Measurements from ENCODE around the gene IFNE.

DNA sequence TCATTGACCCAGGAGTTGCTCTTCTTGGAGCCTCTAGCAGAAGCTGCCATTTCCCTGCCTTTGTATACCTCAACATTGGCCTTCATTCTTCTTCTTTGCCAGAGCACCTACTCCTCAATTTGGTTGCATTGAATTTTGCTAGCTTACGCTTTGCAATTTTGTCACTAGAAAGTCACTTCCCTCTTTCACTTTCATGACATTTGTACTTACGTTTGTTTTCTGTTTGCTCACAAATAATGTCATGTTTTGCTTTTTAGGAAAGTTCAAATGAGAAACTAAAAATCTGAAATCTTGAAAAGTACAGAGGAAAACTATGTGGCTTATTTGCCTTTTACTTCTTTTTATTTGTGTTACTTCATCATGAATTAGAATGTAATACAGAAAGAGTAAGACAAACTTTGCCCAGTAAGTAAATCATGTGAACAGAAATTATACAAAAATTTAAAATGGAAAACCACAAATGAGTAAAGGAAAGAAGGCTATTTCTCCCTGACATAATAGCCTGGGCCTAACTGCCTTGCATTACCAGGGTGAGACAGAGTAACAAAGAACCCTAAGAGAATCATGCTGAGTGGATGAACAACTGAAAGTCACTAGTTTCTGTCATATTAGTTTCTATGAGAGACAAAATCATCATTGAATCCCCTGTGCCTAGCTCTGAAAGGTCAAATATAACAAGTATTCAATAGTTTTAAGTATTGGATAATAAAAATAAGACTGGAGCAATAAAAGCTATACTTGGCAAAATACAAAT is 49.3 kb downstream of the IFNE start:
- TF ChIP-seq, protein P1, sequence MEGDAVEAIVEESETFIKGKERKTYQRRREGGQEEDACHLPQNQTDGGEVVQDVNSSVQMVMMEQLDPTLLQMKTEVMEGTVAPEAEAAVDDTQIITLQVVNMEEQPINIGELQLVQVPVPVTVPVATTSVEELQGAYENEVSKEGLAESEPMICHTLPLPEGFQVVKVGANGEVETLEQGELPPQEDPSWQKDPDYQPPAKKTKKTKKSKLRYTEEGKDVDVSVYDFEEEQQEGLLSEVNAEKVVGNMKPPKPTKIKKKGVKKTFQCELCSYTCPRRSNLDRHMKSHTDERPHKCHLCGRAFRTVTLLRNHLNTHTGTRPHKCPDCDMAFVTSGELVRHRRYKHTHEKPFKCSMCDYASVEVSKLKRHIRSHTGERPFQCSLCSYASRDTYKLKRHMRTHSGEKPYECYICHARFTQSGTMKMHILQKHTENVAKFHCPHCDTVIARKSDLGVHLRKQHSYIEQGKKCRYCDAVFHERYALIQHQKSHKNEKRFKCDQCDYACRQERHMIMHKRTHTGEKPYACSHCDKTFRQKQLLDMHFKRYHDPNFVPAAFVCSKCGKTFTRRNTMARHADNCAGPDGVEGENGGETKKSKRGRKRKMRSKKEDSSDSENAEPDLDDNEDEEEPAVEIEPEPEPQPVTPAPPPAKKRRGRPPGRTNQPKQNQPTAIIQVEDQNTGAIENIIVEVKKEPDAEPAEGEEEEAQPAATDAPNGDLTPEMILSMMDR (IDR thresholded peaks at IDR 0.05): no peak
- TF ChIP-seq POLR2A (IDR thresholded peaks at IDR 0.05): no peak
